ENCODE measurements around the gene MOCOS.

The MOCOS gene

GRCh38 chr18:36302676-36303075 lies 115.4 kb downstream of the MOCOS start:
- DNase-seq (ENCODE audit: low read depth in 1 of 2, low spot score in 1 of 2): no peak

- no peak for DNase-seq (ENCODE audit: low read depth in 1 of 2, low spot score in 1 of 2)
These were observed 116.0 kb downstream of the MOCOS start for GRCh38 chr18:36303211-36303844.

GRCh38 chr18:36304723-36305122 lies 117.4 kb downstream of the MOCOS start:
- DNase-seq (ENCODE audit: low read depth in 1 of 2, low spot score in 1 of 2): no peak

GRCh38 chr18:36305375-36305774 lies 118.1 kb downstream of the MOCOS start:
- DNase-seq (ENCODE audit: low read depth in 1 of 2, low spot score in 1 of 2): no peak

- DNase-seq (ENCODE audit: low read depth in 1 of 2, low spot score in 1 of 2): no peak
These were observed 120.2 kb downstream of the MOCOS start for GRCh38 chr18:36307513-36307912.

GRCh38 chr18:36308711-36309435 lies 121.6 kb downstream of the MOCOS start:
- no peak for DNase-seq (ENCODE audit: low read depth in 1 of 2, low spot score in 1 of 2)

GRCh38 chr18:36309436-36310391 lies 122.4 kb downstream of the MOCOS start:
- DNase-seq (ENCODE audit: low read depth in 1 of 2, low spot score in 1 of 2): no peak

- DNase-seq (ENCODE audit: low read depth in 1 of 2, low spot score in 1 of 2): no peak
These were observed 123.8 kb downstream of the MOCOS start for GRCh38 chr18:36311026-36311570.

- no peak for DNase-seq (ENCODE audit: low read depth in 1 of 2, low spot score in 1 of 2)
These were observed 125.6 kb downstream of the MOCOS start for GRCh38 chr18:36312806-36313395.

- DNase-seq (ENCODE audit: low read depth in 1 of 2, low spot score in 1 of 2): no peak
These were observed 126.8 kb downstream of the MOCOS start for GRCh38 chr18:36314098-36314497.

- DNase-seq (ENCODE audit: low read depth in 1 of 2, low spot score in 1 of 2): no peak
These were observed 127.5 kb downstream of the MOCOS start for GRCh38 chr18:36314754-36315153.

- no peak for DNase-seq (ENCODE audit: low read depth in 1 of 2, low spot score in 1 of 2)
These were observed 128.4 kb downstream of the MOCOS start for GRCh38 chr18:36315736-36316135.

GRCh38 chr18:36316246-36316645 lies 128.9 kb downstream of the MOCOS start:
- DNase-seq (ENCODE audit: low read depth in 1 of 2, low spot score in 1 of 2): no peak
